Stimulated activated CD4-positive, alpha-beta T cell treated with anti-CD3 and anti-CD28 coated beads, Interleukin-4, amount 100 ng/mL, for 48 hours (primary cell): ENCODE measurements around the gene MUC5B.
"Not testable (repeated sequence)": the region's sequence is repeated elsewhere in the genome, so short reads cannot be mapped to it uniquely, and the experiment has no call there.

Experiments
- DNase-seq, 2 donors: peaks; one replicate each; pipeline ENCODE4 v3.0.0-alpha.2; 2020; ENCODE audit warnings: low read depth in 2 of 2

MUC5B gene

GRCh38 chr11:1266976-1267375 lies 44.1 kb downstream of the MUC5B start:
- not testable (repeated sequence) for DNase-seq

- DNase-seq = no peak
These were observed 44.7 kb downstream of the MUC5B start for GRCh38 chr11:1267441-1268100.

- DNase-seq = no peak
These were observed 47.1 kb downstream of the MUC5B start for GRCh38 chr11:1269957-1270356.

GRCh38 chr11:1270476-1270875 lies 47.6 kb downstream of the MUC5B start:
- no peak for DNase-seq

- no peak for DNase-seq
These were observed 48.1 kb downstream of the MUC5B start for GRCh38 chr11:1271002-1271401.

GRCh38 chr11:1271406-1271805 lies 48.5 kb downstream of the MUC5B start:
- DNase-seq = no peak

- DNase-seq = no peak
These were observed 49.1 kb downstream of the MUC5B start for GRCh38 chr11:1271927-1272326.

- no peak for DNase-seq
These were observed 49.7 kb downstream of the MUC5B start for GRCh38 chr11:1272531-1272930.

- DNase-seq = no peak
These were observed 51.6 kb downstream of the MUC5B start for GRCh38 chr11:1274501-1274900.

GRCh38 chr11:1275021-1275420 lies 52.2 kb downstream of the MUC5B start:
- no peak for DNase-seq

- DNase-seq = no peak
These were observed 53.4 kb downstream of the MUC5B start for GRCh38 chr11:1276041-1276790.

- no peak for DNase-seq
These were observed 54.2 kb downstream of the MUC5B start for GRCh38 chr11:1276866-1277615.

GRCh38 chr11:1277936-1278512 lies 55.2 kb downstream of the MUC5B start:
- DNase-seq = no peak

- DNase-seq = no peak
These were observed 56.2 kb downstream of the MUC5B start for GRCh38 chr11:1278766-1279673.

GRCh38 chr11:1279674-1280055 lies 56.8 kb downstream of the MUC5B start:
- DNase-seq = no peak

- no peak for DNase-seq
These were observed 57.5 kb downstream of the MUC5B start for GRCh38 chr11:1280116-1281035.

GRCh38 chr11:1281326-1281973 lies 58.6 kb downstream of the MUC5B start:
- DNase-seq = no peak

GRCh38 chr11:1281974-1282365 lies 59.1 kb downstream of the MUC5B start:
- no peak for DNase-seq

- no peak for DNase-seq
These were observed 60.2 kb downstream of the MUC5B start for GRCh38 chr11:1283091-1283511.

GRCh38 chr11:1283906-1284305 lies 61.0 kb downstream of the MUC5B start:
- no peak for DNase-seq
